Lower leg skin (tissue), 4 donors: ENCODE data around the gene TNFSF15. TPM values are rescaled to one million over a fixed set of nuclear protein-coding genes. Genes with fewer than 3 reads are reported as not detected.
"Not testable (repeated sequence)": the region's sequence is repeated elsewhere in the genome, so short reads cannot be mapped to it uniquely, and the experiment has no call there.

Experiments used
- DNase-seq, 2 donors: peaks; one replicate each; pipeline ENCODE4 v3.0.0-alpha.2; 2019; ENCODE audit warnings: low spot score in 2 of 2
- H3K4me3 ChIP-seq: fragments of 200-600 bp; sonication (generic); 2 replicates; pipeline ENCODE4 v1.5.1; 2017; ENCODE audit warnings: mild to moderate bottlenecking, low read depth; ENCODE audit not compliant: poor library complexity, severe bottlenecking
- POLR2A ChIP-seq, 2 donors: fragments of 450-650 bp; IDR thresholded peaks; one replicate each; pipeline ENCODE4 v1.6.1; 2016 to 2017; ENCODE audit warnings: antibody characterized with exemption in 2 of 2, mild to moderate bottlenecking in 1 of 2, moderate library complexity in 1 of 2
- WGBS, 2 donors: methylation state at CpG; one replicate each; pipeline ENCODE4 v1.1.5; 2018; 5-methylcytosine and 5-hydroxymethylcytosine counted together
- intact Hi-C: fragments of 100-400 bp; cut with DNase I; formaldehyde crosslinking; loops from one replicate; pipeline ENCODE4 v1.15.0; 2023; ENCODE audit warnings: low total_unique reads
- total RNA-seq, 4 donors: library from RNA; depleted of rRNA; stranded (reverse); fragments of >200 nt; gene quantifications; one replicate each; pipeline ENCODE4 v1.1.0, GENCODE V29; 2016
- TF ChIP-seq, protein P1 (sequence below), 3 donors: fragments of 450-650 bp; IDR thresholded peaks; one replicate each; pipeline ENCODE4 v1.5.1; 2016; ENCODE audit warnings: antibody characterized with exemption in 3 of 3, mild to moderate bottlenecking in 3 of 3, moderate library complexity in 2 of 3

TNFSF15 gene
- total RNA-seq, 4 donors from 2014 or later, result 0.08 to 0.88 (median 0.26) TPM; not detected in 1

DNA sequence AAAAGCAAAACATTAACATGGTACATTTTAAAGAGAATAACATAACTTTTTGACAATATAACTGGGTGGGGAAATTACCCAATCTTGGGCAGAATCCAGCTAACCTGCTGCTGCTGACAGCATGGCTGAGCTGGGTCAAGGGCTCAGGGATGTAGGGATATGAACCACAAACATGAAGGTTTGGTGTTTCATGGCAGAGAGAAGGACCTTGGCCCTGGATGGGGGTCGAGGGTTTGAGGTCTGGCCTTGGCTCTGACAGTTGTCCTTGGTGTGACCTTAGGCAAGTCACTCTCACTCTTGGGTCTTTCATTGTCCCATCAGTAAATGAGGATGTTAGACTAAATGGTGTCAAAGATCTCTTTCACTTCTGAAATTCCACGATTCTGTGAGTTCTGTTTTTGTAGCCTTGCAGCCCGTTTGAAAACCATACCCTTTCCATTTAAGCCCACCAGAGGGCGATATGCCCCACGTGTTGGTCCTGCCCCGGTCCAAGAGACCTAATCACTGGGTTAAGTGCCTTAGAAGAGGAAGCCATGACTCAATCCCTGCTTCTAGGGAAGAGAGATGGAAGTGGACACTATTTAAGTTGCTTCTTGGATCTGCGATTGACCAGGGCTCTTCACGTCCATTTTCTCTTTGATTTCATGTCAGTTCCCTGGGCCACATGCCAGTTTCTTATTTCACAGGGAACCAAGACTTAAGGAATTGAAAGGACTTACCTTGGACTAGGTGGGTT lies 67.1 kb downstream of the TNFSF15 start:
- 24 to 29% methylated on average over 8 of the region's 8 CpGs for WGBS, 2 donors
- intact Hi-C loops, result loop anchor here (5.0 kb wide), 1 partner anchor 174 kb away; no protein-coding TSS in a partner anchor

DNA sequence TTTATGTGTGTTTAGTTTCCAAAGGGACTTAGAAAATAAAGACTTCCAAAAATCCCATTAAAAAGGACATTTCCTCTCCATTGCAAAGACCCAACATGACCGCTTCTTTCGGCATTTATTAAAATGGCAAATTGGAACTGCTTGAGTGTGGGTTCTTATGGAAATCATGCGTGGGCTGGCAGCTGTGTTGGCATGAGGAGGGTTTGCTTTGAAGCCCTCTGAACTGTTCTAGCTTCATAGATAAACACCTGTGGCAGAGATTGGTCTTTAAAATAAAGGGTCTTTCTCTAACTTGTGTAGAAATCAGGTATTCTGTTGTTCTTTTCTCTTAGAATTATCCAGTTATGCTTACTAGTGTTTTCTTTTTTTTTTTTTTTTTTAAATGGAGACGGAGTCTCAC lies 68.0 kb downstream of the TNFSF15 start:
- WGBS, 2 donors, result 85 to 89% methylated on average over 4 of the region's 4 CpGs
- DNase-seq, result no peak
- no peak for TF ChIP-seq POLR2A (IDR thresholded peaks at IDR 0.05)
- no peak overlapping the region for H3K4me3 ChIP-seq
- intact Hi-C loops, result loop anchor here (5.0 kb wide), 1 partner anchor 174 kb away; no protein-coding TSS in a partner anchor

More for the DNA sequence above, 67.1 kb downstream of the TNFSF15 start:
- no peak overlapping the region for H3K4me3 ChIP-seq
- no peak for TF ChIP-seq POLR2A (IDR thresholded peaks at IDR 0.05)
- TF ChIP-seq, protein P1, sequence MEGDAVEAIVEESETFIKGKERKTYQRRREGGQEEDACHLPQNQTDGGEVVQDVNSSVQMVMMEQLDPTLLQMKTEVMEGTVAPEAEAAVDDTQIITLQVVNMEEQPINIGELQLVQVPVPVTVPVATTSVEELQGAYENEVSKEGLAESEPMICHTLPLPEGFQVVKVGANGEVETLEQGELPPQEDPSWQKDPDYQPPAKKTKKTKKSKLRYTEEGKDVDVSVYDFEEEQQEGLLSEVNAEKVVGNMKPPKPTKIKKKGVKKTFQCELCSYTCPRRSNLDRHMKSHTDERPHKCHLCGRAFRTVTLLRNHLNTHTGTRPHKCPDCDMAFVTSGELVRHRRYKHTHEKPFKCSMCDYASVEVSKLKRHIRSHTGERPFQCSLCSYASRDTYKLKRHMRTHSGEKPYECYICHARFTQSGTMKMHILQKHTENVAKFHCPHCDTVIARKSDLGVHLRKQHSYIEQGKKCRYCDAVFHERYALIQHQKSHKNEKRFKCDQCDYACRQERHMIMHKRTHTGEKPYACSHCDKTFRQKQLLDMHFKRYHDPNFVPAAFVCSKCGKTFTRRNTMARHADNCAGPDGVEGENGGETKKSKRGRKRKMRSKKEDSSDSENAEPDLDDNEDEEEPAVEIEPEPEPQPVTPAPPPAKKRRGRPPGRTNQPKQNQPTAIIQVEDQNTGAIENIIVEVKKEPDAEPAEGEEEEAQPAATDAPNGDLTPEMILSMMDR (IDR thresholded peaks at IDR 0.05), result peak in 1 of 3 donors; percentile 85
- DNase-seq, result peak; percentile 76 to 94

DNA sequence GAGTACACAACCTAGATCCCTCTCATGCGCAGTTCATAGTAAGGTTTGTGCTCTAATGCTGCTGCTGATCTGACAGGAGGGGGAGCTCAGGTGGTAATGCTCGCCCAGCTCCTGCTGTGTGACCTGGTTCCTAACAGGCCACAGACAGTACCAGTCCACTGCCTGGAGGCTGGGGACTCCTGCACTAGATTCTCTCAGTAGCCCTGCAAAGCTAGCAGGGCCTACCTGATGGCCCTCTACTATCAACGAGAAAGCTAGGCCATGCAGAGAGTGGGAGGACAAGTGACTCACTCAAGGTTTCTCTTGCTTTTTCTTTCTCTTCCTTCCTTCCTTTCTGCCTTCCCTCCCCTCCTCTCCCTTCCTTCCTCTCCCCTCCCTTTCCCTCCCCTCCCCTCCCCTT lies 68.7 kb downstream of the TNFSF15 start:
- no peak for TF ChIP-seq POLR2A (IDR thresholded peaks at IDR 0.05)
- TF ChIP-seq, protein P1 (IDR thresholded peaks at IDR 0.05), result no peak
- H3K4me3 ChIP-seq, result no peak overlapping the region
- WGBS, 2 donors, result 84 to 93% methylated on average over 3 of the region's 3 CpGs
- intact Hi-C loops, result loop anchor here (5.0 kb wide), 1 partner anchor 175 kb away; no protein-coding TSS in a partner anchor
- DNase-seq, result no peak

DNA sequence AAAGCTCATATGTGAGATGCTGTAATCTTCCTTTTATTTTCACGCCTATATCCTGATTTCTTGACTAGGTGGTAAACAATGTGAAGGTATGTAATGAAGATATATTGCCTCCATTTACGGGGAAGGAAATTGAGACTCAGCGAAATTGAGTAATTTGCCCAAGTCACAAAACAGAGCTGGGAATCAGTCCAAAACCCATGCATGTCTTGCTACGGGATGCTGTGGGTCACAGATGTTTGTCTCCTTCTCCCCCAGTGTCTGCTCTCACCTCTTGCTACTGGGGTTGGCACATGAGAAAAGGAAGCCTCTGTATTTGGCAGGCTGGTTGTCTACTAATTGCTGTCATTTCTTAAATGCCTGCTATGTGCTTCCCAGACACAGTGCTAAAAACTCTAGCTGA lies 70.1 kb downstream of the TNFSF15 start:
- 43 to 45% methylated on average over 4 of the region's 4 CpGs for WGBS, 2 donors
- TF ChIP-seq POLR2A (IDR thresholded peaks at IDR 0.05), result no peak
- TF ChIP-seq, protein P1 (IDR thresholded peaks at IDR 0.05), result no peak
- no peak for DNase-seq
- no peak overlapping the region for H3K4me3 ChIP-seq
- intact Hi-C loops, result loop anchor here (5.0 kb wide), 1 partner anchor 177 kb away; no protein-coding TSS in a partner anchor

DNA sequence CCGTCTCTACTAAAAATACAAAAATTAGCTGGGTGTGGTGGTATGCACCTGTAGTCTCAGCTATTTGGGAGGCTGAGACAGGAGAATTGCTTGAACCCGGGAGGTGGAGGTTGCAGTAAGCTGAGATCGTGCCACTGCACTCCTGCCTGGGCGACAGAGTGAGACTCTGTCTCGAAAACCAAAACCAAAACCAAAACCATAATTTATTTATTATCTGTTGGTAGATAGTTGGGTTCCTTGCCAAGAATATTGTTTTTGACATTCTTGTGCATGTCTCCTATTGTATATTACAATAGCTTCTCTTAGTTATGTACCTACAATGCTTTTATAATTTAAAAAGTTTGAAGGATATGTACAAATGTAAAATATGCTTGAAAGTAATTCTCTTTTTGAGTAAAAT lies 70.7 kb downstream of the TNFSF15 start:
- intact Hi-C loops, result loop anchor here (5.0 kb wide), 1 partner anchor 177 kb away; no protein-coding TSS in a partner anchor

More for the DNA sequence above, 70.7 kb downstream of the TNFSF15 start:
- 68 to 81% methylated on average over 5 of the region's 5 CpGs for WGBS, 2 donors
- not testable (repeated sequence) for H3K4me3 ChIP-seq, DNase-seq

Other genes starting within 250 kb of the TNFSF15 start
- gene ATP6V1G1, start 218.3 kb downstream of the TNFSF15 start, total RNA-seq, result 100 to 1,000 TPM; 152 to 214 (median 185) TPM
- gene TMEM268, start 194.7 kb downstream of the TNFSF15 start, total RNA-seq, result 1 to 10 TPM; 3.2 to 8.6 (median 4.0) TPM
- not detected for gene TEX53, start 148.2 kb downstream of the TNFSF15 start, total RNA-seq
- not detected for gene TEX48, start 123.8 kb downstream of the TNFSF15 start, total RNA-seq
- 1 to 10 TPM in 2 of 4 donors, under 1 TPM in 2; 0.27 to 2.5 (median 0.93) TPM for gene TNFSF8, start 124.6 kb upstream of the TNFSF15 start, total RNA-seq